ENCODE data around the gene RIN3. TPM values are rescaled to one million over a fixed set of nuclear protein-coding genes. Genes with fewer than 3 reads are reported as not detected.

The RIN3 gene
- total RNA-seq, 4 donors from 2014 or later: 4.7 to 7.9 (median 6.6) TPM

GRCh38 chr14:92670643-92671366, 157.2 kb downstream of the RIN3 start:
- intact Hi-C loops (cut with DNase I): no loop called here
- no peaks in the 10 kb centered on the region for H3K4me1 ChIP-seq
- H3K4me3 ChIP-seq (replicated peaks in 1 of 3): no peak overlapping the region
- peaks cover 0 to 2% of the 10 kb centered on the region in 2 donors for H3K36me3 ChIP-seq
- DNase-seq: no peak
- no peaks in the 10 kb centered on the region for H3K27me3 ChIP-seq
- no peak overlapping the region for H3K27ac ChIP-seq
- H3K9me3 ChIP-seq: no peaks in the 10 kb centered on the region
- no peak for TF ChIP-seq CTCF (IDR thresholded peaks at IDR 0.05)
- no peak for TF ChIP-seq POLR2A (IDR thresholded peaks at IDR 0.05)
- 81 to 86% methylated on average over 8 to 9 of the region's 9 CpGs for whole genome bisulfite sequencing, 2 donors

- H3K27me3 ChIP-seq: no peaks in the 10 kb centered on the region
- intact Hi-C loops (cut with DNase I): no loop called here
- no peak for TF ChIP-seq POLR2A (IDR thresholded peaks at IDR 0.05)
- TF ChIP-seq CTCF (IDR thresholded peaks at IDR 0.05): no peak
- WGBS, 2 donors: 70 to 74% methylated on average over 18 to 19 of the region's 19 CpGs
- H3K4me3 ChIP-seq (replicated peaks in 1 of 3): no peak overlapping the region
- H3K27ac ChIP-seq: no peak overlapping the region
- H3K4me1 ChIP-seq: no peaks in the 10 kb centered on the region
- H3K36me3 ChIP-seq: no peaks in the 10 kb centered on the region
- DNase-seq: no peak
- H3K9me3 ChIP-seq: no peaks in the 10 kb centered on the region
These were observed 160.1 kb downstream of the RIN3 start for GRCh38 chr14:92673601-92674150.

GRCh38 chr14:92675421-92675820, 161.8 kb downstream of the RIN3 start:
- H3K27me3 ChIP-seq: no peaks in the 10 kb centered on the region
- TF ChIP-seq POLR2A (IDR thresholded peaks at IDR 0.05) (no peak), CTCF (IDR thresholded peaks at IDR 0.05) (no peak)
- H3K9me3 ChIP-seq: no peaks in the 10 kb centered on the region
- no peak for DNase-seq
- no peak overlapping the region for H3K27ac ChIP-seq
- WGBS, 2 donors: 91 to 93% methylated on average over 6 of the region's 6 CpGs
- intact Hi-C loops (cut with DNase I): no loop called here
- H3K36me3 ChIP-seq: no peaks in the 10 kb centered on the region
- no peaks in the 10 kb centered on the region for H3K4me1 ChIP-seq
- H3K4me3 ChIP-seq (replicated peaks in 1 of 3): no peak overlapping the region

- no peaks in the 10 kb centered on the region for H3K27me3 ChIP-seq
- H3K4me1 ChIP-seq: peaks cover 0 to 2% of the 10 kb centered on the region in 2 donors
- no peaks in the 10 kb centered on the region for H3K9me3 ChIP-seq
- no peak for DNase-seq
- TF ChIP-seq POLR2A (IDR thresholded peaks at IDR 0.05) (no peak), CTCF (IDR thresholded peaks at IDR 0.05) (no peak)
- no peaks in the 10 kb centered on the region for H3K36me3 ChIP-seq
- intact Hi-C loops (cut with DNase I): no loop called here
- H3K4me3 ChIP-seq (replicated peaks in 1 of 3): no peak overlapping the region
- H3K27ac ChIP-seq: no peak overlapping the region
- WGBS, 2 donors: 68 to 69% methylated on average over 9 of the region's 9 CpGs
These were observed 162.4 kb downstream of the RIN3 start for GRCh38 chr14:92675976-92676375.

GRCh38 chr14:92676403-92677086, 163.0 kb downstream of the RIN3 start:
- Histone ChIP-seq H3K4me1 (peaks cover 0 to 7% of the 10 kb centered on the region in 2 donors), H3K9me3 (no peaks in the 10 kb centered on the region), H3K4me3 (replicated peaks in 1 of 3) (no peak overlapping the region), H3K27ac (no peak overlapping the region), H3K36me3 (no peaks in the 10 kb centered on the region), H3K27me3 (no peaks in the 10 kb centered on the region)
- no peak for DNase-seq
- intact Hi-C loops (cut with DNase I): no loop called here
- WGBS, 2 donors: 84 to 91% methylated on average over 6 to 8 of the region's 8 CpGs
- TF ChIP-seq CTCF (IDR thresholded peaks at IDR 0.05): no peak
- no peak for TF ChIP-seq POLR2A (IDR thresholded peaks at IDR 0.05)
